Stimulated activated CD4-positive, alpha-beta T cell treated with anti-CD3 and anti-CD28 coated beads, Interleukin-4, amount 100 ng/mL, for 24 hours (primary cell): ENCODE results near the gene LRIT3.
"Not testable (repeated sequence)": the region's sequence is repeated elsewhere in the genome, so short reads cannot be mapped to it uniquely, and the experiment has no call there.

Source experiments
- DNase-seq: peaks from one replicate; pipeline ENCODE4 v3.0.0-alpha.2; 2020

LRIT3 gene

GRCh38 chr4:109859426-109860300 lies 11.8 kb downstream of the LRIT3 start:
- not testable (repeated sequence) for DNase-seq

DNA sequence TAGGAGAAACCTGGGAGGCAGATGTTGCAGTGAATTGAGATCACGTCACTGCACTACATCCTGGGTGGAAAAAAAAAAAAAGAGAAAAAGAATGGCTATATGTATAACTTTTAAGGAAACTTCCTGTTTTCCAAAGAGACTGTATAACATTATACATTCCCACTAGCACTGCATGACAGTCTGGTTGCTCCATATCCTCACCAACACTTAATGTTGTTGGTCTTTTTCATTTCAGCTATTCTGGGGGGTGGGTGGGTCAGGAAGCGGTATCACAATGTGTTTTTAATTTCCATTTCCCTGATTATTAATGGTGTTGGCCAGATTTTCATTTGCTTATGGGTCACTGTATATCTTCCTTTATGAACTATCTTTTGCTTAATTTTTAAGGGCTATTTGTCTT lies 13.4 kb downstream of the LRIT3 start:
- no peak for DNase-seq

- no peak for DNase-seq
Observed at GRCh38 chr4:109861916-109862511, 14.1 kb downstream of the LRIT3 start.

DNA sequence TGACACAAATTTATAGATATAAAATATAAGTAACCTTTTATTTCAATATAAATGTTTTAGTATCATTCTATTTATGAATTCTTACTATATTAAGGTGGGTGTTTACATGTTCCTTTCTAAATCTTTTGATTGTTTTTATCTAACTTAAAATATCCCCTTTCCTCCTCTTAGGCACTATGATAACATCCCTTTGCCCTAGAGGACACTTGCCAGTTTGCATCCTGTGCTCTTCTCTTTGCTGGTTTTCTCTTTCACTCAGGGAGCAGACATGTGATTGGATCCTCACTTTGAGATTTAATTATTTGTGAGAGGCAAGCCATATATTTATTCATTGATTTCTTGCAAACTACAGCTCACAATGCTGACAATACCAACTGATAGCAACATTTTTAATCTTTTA lies 16.2 kb downstream of the LRIT3 start:
- DNase-seq, result no peak

DNA sequence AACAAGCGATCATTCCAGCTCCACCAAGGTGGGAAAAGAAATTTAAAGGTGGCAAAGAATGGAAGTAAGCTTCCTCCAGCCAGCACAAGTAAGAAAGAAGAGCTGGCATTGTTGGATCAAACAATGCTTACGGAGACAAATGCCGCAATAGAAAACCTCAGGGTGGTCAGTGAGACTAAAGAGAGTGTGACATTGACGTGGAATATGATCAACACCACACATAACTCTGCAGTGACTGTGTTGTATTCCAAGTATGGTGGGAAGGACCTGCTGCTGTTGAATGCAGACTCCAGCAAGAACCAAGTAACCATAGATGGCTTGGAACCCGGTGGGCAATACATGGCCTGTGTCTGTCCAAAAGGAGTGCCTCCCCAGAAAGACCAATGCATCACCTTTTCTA lies 22.2 kb downstream of the LRIT3 start:
- no peak for DNase-seq

GRCh38 chr4:109872065-109872464 lies 24.2 kb downstream of the LRIT3 start:
- DNase-seq, result no peak

GRCh38 chr4:109872950-109873656 lies 25.2 kb downstream of the LRIT3 start:
- no peak for DNase-seq

GRCh38 chr4:109873791-109874514 lies 26.0 kb downstream of the LRIT3 start:
- no peak for DNase-seq

DNA sequence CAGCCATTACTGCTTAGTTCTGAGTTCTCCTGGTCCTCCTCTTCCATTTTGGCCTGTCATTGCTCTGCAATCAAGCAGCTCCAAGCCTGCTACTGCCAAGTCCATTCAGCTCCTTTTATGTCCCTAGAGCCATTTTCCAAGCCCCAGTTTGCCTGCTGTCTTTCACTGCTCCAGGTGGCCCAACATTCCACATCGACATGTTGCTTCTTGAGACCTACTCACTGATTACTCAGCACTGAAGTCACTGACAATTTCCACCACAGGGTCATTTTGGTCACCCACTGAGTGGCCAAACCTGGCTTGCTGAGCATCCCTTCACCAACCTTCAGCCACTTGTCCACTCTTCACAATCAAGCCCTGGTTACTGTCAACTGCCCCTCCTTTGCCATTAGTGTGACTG lies 27.2 kb downstream of the LRIT3 start:
- no peak for DNase-seq

- DNase-seq, result not testable (repeated sequence)
Observed at GRCh38 chr4:109875553-109875952, 27.6 kb downstream of the LRIT3 start.

DNA sequence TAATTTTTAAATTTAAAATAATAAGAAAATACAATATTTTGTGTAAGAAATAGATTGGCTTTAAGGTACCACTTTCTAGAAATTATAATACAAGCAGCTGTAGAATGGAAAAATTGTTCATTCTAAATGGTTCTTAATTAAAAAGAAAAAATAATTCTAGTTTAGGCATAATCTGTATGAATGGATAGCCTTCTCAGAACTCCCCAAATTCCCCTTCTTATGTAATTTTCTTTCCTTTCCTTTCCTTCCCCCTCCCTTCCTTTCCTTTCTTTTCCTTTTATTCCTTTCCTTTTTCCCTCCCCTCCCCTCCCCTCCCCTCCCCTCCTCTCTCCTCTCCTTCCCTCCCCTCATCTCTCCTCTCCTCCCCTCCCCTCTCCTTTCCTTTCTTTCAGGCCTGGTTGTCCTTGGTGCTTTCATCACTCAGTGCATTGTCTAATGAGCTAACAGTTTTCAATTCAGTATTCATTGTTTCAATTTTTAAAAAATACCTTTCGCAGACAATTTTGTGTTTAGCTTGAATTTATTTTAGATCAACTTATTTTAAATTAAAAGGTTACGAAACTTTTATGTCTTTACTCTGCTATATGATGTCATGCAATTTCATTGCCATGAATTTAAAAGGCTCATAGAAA lies 28.8 kb downstream of the LRIT3 start:
- DNase-seq, result no peak

DNA sequence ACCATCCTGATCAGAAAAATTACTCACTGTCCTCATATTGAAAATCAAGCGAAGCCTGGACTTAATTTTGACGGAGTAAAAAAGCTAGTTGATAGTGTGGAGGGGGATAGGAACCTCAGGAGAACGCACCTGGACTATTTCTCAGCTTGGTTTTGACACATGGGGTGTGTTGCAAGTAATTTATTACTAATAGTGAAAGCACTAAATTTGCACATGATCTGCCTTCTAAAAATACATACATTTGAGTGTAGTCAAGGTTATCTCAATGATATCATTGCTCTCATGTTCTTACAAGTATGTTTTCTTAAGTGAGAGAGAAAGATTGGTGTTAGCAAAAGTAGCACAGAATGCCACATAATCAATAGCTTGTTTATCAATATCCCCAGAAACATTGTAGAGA lies 29.5 kb downstream of the LRIT3 start:
- no peak for DNase-seq

DNA sequence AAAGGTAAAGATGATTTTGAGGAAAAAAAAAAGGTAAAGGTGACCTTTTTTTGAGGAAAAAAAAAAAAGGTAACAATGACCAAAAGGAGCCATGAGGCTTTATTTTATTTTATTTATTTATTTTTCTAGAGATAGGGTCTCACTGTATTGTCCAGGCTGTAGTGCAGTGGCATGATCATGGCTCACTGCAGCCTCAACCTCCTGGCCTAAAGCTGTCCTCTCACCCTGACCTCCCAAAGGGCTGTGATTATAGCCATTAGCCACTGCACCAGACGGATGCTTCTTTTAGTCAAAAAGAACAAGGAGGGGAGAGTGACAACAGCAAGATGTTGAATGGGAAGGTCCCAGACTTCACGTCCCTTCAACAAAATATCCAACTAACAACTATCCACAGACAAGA lies 30.4 kb downstream of the LRIT3 start:
- DNase-seq, result no peak

GRCh38 chr4:109879081-109879480 lies 31.2 kb downstream of the LRIT3 start:
- DNase-seq, result no peak

DNA sequence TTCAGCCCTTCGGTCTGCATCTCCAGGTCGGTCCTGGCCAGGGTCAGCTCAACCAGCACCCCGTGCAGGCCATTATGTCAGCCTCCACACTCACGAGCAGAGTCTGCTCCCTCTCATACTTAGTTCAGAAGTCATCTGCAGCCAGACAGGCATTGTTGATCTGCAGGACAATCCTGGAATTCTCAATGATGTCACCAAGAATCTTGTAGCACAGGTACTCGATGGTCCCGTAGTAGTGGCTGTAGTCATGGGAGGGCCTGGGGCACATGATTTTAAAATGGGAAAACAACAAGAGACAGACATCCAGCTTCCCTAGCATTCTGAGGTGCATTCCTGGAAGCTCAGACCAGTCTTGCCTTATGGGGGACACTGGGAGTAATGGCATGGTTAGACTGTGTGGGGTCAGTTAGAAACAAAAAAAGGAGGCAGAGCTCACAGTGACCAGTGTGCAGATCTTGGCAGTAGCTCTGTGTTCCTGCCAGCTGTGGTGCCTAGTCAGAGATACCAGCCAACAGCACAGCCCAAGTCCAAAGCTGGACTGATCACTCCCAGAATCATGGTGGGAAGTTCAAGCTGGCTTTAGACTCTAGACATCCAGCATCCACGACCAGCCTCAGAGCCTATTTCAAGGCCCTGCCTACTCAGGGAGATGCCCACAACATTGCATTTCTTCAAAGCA lies 31.9 kb downstream of the LRIT3 start:
- DNase-seq, result no peak

- DNase-seq, result no peak
Observed at GRCh38 chr4:109886303-109886702, 38.4 kb downstream of the LRIT3 start.

DNA sequence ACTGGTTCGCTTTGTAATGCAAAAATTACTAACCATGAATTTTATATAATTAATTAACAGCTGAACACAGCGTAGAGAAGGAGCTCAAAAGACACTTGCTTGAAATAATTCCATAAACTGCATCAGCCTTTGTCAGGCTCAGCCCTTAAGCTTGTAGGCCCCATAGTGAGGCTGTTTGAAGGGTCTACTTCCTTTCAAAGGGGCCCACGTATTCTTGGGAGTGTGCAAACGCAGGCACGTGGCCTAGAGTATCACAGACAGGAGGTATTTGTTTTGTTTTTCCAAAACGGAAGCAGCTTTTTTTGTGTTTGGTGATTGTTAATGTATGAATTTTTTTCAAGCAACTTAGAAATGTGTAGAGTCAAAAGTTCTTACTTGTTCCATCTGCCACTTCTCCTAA lies 39.2 kb downstream of the LRIT3 start:
- no peak for DNase-seq

- no peak for DNase-seq
Observed at GRCh38 chr4:109890076-109890475, 42.2 kb downstream of the LRIT3 start.

GRCh38 chr4:109902559-109903251 lies 54.8 kb downstream of the LRIT3 start:
- no peak for DNase-seq

GRCh38 chr4:109908731-109909130 lies 60.8 kb downstream of the LRIT3 start:
- DNase-seq, result no peak

GRCh38 chr4:109910256-109910655 lies 62.3 kb downstream of the LRIT3 start:
- no peak for DNase-seq
